ENCODE data around the gene SLC25A5. TPM values are rescaled to one million over a fixed set of nuclear protein-coding genes. Genes with fewer than 3 reads are reported as not detected.

SLC25A5 gene
- 100 to 1,000 TPM; 416 to 444 TPM for total RNA-seq

GRCh38 chrX:119467842-119468550 is at the start of gene SLC25A5:
Gene SLC25A5 (plus strand): TSS chrX:119468444. CDS start chrX:119468516, 72 bp downstream.

Other genes with a start within 250 kb of the SLC25A5 start
- gene PGRMC1, start 232.2 kb upstream of the SLC25A5 start, total RNA-seq: 10 to 100 TPM; 26.0 to 27.3 TPM
- 1 to 10 TPM; 2.6 TPM for gene SLC25A43, start 69.1 kb upstream of the SLC25A5 start, total RNA-seq
- gene STEEP1, start 97.0 kb downstream of the SLC25A5 start, total RNA-seq: 10 to 100 TPM; 17.3 to 18.4 TPM
- 10 to 100 TPM; 61.4 to 64.9 TPM for gene UBE2A, start 106.1 kb downstream of the SLC25A5 start, total RNA-seq
- 10 to 100 TPM; 14.3 TPM for gene NKRF, start 138.0 kb downstream of the SLC25A5 start, total RNA-seq
- 100 to 1,000 TPM; 255 to 261 TPM for gene SEPTIN6, start 224.7 kb downstream of the SLC25A5 start, total RNA-seq